Cerebellar nuclear complex (tissue), 1 donor: ENCODE results near the gene EEF2KMT.
"Not testable (repeated sequence)": the region's sequence is repeated elsewhere in the genome, so short reads cannot be mapped to it uniquely, and the experiment has no call there.

Experiments used
- DNase-seq, 2 experiments: peaks; one replicate each; lab custom pipeline; 2025; lab: John Stamatoyannopoulos, UW

Gene EEF2KMT

GRCh38 chr16:5097470-5098220 is at the start of gene EEF2KMT:
TSS of gene EEF2KMT (minus strand) at chr16:5097795. CDS start at chr16:5097739, 56 bp downstream.
- peak; percentile 90 to 96 for DNase-seq

- DNase-seq, result not testable (repeated sequence)
These were observed 47.0 kb upstream of the EEF2KMT start for GRCh38 chr16:5144621-5144956.

GRCh38 chr16:5143761-5144620 is 46.4 kb upstream of the EEF2KMT start:
- no peak for DNase-seq

GRCh38 chr16:5140151-5140550 is 42.6 kb upstream of the EEF2KMT start:
- DNase-seq, result not testable (repeated sequence)

- DNase-seq, result not testable (repeated sequence)
These were observed 37.3 kb upstream of the EEF2KMT start for GRCh38 chr16:5134739-5135452.

- DNase-seq, result not testable (repeated sequence)
These were observed 35.5 kb upstream of the EEF2KMT start for GRCh38 chr16:5132915-5133600.

- not testable (repeated sequence) for DNase-seq
These were observed 33.9 kb upstream of the EEF2KMT start for GRCh38 chr16:5131467-5132004.

GRCh38 chr16:5117300-5118087 is 19.9 kb upstream of the EEF2KMT start:
- DNase-seq, result not testable (repeated sequence)

GRCh38 chr16:5116780-5117295 is 19.2 kb upstream of the EEF2KMT start:
- not testable (repeated sequence) for DNase-seq

GRCh38 chr16:5110933-5111332 is 13.3 kb upstream of the EEF2KMT start:
- not testable (repeated sequence) for DNase-seq

- no peak for DNase-seq
These were observed 11.0 kb upstream of the EEF2KMT start for GRCh38 chr16:5108505-5109158.

GRCh38 chr16:5105039-5105438 is 7.4 kb upstream of the EEF2KMT start:
- not testable (repeated sequence) for DNase-seq

GRCh38 chr16:5103296-5104032 is 5.9 kb upstream of the EEF2KMT start:
- DNase-seq, result not testable (repeated sequence)

- not testable (repeated sequence) for DNase-seq
These were observed 1.6 kb upstream of the EEF2KMT start for GRCh38 chr16:5099174-5099573.

GRCh38 chr16:5098221-5099159 is 895 bp upstream of the EEF2KMT start:
- not testable (repeated sequence) for DNase-seq

GRCh38 chr16:5097061-5097469 is 530 bp downstream of the EEF2KMT start:
- not testable (repeated sequence) for DNase-seq

- not testable (repeated sequence) for DNase-seq
These were observed 1.0 kb downstream of the EEF2KMT start for GRCh38 chr16:5096437-5097060.
